Spinal cord (tissue), 10 donors: Measurements from ENCODE around the gene GRM7. TPM values are rescaled to one million over a fixed set of nuclear protein-coding genes. Genes with fewer than 3 reads are reported as not detected.

Experiments
- DNase-seq, 6 donors: peaks; one replicate each; pipeline versions ENCODE4 v3.0.0 to v3.0.0-alpha.2; 2013 to 2015; ENCODE audit warnings: low spot score in 6 of 6, low read depth in 4 of 6
- H3K27ac ChIP-seq: one replicate; pipeline ENCODE4 v1.5.1; 2013; ENCODE audit warnings: low read depth, low read length, control low read depth
- H3K27me3 ChIP-seq: one replicate; pipeline ENCODE4 v1.6.1; 2013; ENCODE audit warnings: low read length; ENCODE audit not compliant: control insufficient read depth, insufficient read depth
- H3K36me3 ChIP-seq: one replicate; pipeline ENCODE4 v1.6.1; 2013; ENCODE audit warnings: low read length; ENCODE audit not compliant: control insufficient read depth, insufficient read depth
- H3K4me1 ChIP-seq: one replicate; pipeline ENCODE4 v1.6.1; 2013; ENCODE audit warnings: low read length; ENCODE audit not compliant: control insufficient read depth, insufficient read depth
- H3K4me3 ChIP-seq: one replicate; pipeline ENCODE4 v1.5.1; 2013; ENCODE audit warnings: low read depth, low read length, control low read depth
- H3K9me3 ChIP-seq: one replicate; pipeline ENCODE4 v1.6.1; 2013; ENCODE audit warnings: low read length; ENCODE audit not compliant: control insufficient read depth, insufficient read depth
- WGBS: methylation state at CpG from one replicate; pipeline ENCODE4 v1.1.5; 2013; ENCODE audit warnings: missing lambda C conversion rate; ENCODE audit not compliant: insufficient coverage; 5-methylcytosine and 5-hydroxymethylcytosine counted together
- polyA plus RNA-seq, 2 donors: library from polyadenylated mRNA; unstranded; fragments of 120-200 nt; gene quantifications; one replicate each; pipeline ENCODE4 v1.2.1, GENCODE V29; 2013; ENCODE audit not compliant: insufficient read length in 2 of 2
- total RNA-seq, 2 donors: library from RNA; depleted of rRNA in 1 of 2; stranded (reverse); fragments of 120-200 nt in 1 of 2; fragments of >200 nt in 1 of 2; gene quantifications; one replicate each; pipeline versions ENCODE4 v1.2.3 to v1.2.4, GENCODE V29; 2013 to 2014
- donor health status: healthy.

Gene GRM7
- total and polyA plus RNA-seq, 4 donors = 9.6 to 37.0 (median 30.3) TPM

DNA sequence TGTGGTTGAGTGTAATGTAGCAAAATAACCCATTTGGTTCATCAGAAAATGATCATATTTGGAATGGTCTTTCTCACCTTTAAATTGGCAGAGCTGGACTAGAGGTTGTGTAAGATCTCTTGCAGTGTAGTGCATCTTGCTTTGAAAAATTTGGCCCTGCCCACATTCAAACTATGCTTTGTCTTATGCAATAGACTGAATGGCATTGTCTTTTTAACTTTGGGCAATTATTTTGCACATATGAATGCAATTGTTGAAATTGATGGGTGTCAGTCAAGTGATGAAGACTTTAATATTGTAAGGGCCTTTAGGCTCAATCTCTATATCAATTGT is 381.4 kb downstream of the GRM7 start:
- no peaks in the 10 kb centered on the region for H3K27me3 ChIP-seq
- no peaks in the 10 kb centered on the region for H3K9me3 ChIP-seq
- no peak overlapping the region for H3K27ac ChIP-seq
- no peak for DNase-seq
- no peaks in the 10 kb centered on the region for H3K4me1 ChIP-seq
- H3K4me3 ChIP-seq = no peak overlapping the region
- no peaks in the 10 kb centered on the region for H3K36me3 ChIP-seq

- no peak for DNase-seq
- Histone ChIP-seq H3K27me3 (no peaks in the 10 kb centered on the region), H3K27ac (no peak overlapping the region), H3K9me3 (no peaks in the 10 kb centered on the region), H3K4me1 (no peaks in the 10 kb centered on the region), H3K36me3 (no peaks in the 10 kb centered on the region), H3K4me3 (no peak overlapping the region)
- 100% methylated on average over 1 of the region's 5 CpGs for WGBS
These were observed 388.7 kb downstream of the GRM7 start for GRCh38 chr3:7249493-7250076.

DNA sequence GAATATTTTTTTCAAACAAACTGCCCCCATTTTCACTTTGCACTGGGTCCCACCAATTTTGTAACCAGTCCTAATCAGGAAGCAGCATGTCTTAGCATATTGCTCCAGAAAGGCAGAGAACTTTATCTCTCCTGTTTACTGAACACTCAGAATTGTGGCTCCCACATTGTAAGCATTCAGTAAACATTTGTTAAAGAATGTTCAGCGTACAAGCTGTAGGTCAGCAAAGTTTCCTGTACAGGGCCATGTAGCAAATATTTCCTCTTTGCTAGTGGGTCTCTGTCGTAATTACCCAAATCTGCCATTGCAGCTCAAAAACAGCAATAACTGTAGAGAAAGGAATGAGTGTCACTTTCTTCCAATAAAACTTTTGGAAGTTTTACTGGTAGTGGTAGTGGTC is 393.3 kb downstream of the GRM7 start:
- H3K27ac ChIP-seq = no peak overlapping the region
- DNase-seq = no peak
- no peaks in the 10 kb centered on the region for H3K9me3 ChIP-seq
- no peak overlapping the region for H3K4me3 ChIP-seq
- H3K27me3 ChIP-seq = no peaks in the 10 kb centered on the region
- 100% methylated on average over 2 of the region's 2 CpGs for WGBS
- no peaks in the 10 kb centered on the region for H3K4me1 ChIP-seq
- H3K36me3 ChIP-seq = no peaks in the 10 kb centered on the region

GRCh38 chr3:7260975-7261374 is 400.1 kb downstream of the GRM7 start:
- no peaks in the 10 kb centered on the region for H3K36me3 ChIP-seq
- no peak overlapping the region for H3K27ac ChIP-seq
- DNase-seq = no peak
- H3K4me1 ChIP-seq = no peaks in the 10 kb centered on the region
- no peaks in the 10 kb centered on the region for H3K27me3 ChIP-seq
- WGBS = 88% methylated on average over 1 of the region's 1 CpG
- H3K9me3 ChIP-seq = no peaks in the 10 kb centered on the region
- no peak overlapping the region for H3K4me3 ChIP-seq

DNA sequence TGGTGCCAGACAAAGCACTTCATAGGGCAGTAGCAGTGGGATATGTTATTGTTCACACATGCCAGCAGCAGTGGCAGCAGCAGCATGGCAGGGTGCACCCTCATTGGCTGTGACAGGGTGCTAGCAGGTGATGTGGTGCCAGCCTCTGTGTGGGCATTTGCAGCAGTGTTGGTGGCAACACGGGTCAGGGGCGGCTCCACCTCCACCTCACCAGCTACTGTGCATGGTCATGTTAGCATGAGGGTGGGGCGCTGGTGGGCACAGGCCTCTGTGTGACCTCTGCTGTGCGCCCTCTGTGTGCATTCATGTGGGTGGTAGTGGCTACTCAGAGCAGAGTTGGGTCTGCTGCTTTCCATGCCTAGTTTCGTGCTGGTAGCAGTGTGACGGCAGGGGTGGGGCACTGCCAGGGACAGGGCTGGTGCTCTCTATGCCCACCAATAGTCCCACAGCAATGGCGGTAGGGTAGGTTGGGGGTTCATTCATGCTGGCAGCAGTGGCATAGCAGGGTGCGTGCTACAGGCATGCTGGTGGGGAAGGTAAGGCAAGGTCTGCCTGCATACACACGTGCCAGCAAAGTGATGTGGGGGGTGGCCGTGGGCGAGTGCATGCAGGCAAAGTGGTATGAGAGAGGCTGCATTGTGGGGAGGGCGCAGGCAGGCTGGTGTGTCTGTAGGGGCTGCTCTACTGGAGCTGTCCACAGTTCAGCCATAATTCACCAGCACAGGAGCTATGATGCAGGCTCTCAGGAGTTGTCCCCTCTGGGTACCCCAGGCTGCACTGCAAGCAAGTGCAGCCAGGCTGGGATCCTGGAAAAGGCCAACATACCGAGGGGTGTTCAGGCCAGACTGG is 402.7 kb downstream of the GRM7 start:
- H3K4me1 ChIP-seq = no peaks in the 10 kb centered on the region
- 95% methylated on average over 11 of the region's 13 CpGs for WGBS
- H3K36me3 ChIP-seq = no peaks in the 10 kb centered on the region
- H3K9me3 ChIP-seq = no peaks in the 10 kb centered on the region
- H3K27me3 ChIP-seq = no peaks in the 10 kb centered on the region
- H3K27ac ChIP-seq = no peak overlapping the region
- no peak overlapping the region for H3K4me3 ChIP-seq
- no peak for DNase-seq

DNA sequence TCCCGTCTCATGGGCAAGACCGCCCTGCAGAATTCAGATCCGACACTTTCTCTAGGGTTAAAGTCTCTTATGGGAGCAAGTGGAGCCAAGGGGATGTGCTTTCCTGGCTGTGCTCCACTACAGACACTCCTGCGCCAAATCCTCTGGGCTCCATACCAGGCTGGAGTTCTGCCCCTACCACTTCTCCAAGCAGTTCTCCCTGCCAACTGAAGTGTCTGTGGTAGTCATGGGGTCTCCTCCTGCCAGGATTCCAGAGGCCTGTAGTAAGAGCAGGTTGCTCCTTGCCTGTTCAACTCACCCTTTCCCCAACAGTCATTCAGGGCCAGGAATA is 403.2 kb downstream of the GRM7 start:
- peak in 2 of 6 donors; percentile 7 to 81 for DNase-seq
- H3K4me1 ChIP-seq = no peaks in the 10 kb centered on the region
- H3K36me3 ChIP-seq = no peaks in the 10 kb centered on the region
- no peaks in the 10 kb centered on the region for H3K9me3 ChIP-seq
- WGBS = 85% methylated on average over 4 of the region's 4 CpGs
- no peaks in the 10 kb centered on the region for H3K27me3 ChIP-seq
- no peak overlapping the region for H3K27ac ChIP-seq
- no peak overlapping the region for H3K4me3 ChIP-seq

DNA sequence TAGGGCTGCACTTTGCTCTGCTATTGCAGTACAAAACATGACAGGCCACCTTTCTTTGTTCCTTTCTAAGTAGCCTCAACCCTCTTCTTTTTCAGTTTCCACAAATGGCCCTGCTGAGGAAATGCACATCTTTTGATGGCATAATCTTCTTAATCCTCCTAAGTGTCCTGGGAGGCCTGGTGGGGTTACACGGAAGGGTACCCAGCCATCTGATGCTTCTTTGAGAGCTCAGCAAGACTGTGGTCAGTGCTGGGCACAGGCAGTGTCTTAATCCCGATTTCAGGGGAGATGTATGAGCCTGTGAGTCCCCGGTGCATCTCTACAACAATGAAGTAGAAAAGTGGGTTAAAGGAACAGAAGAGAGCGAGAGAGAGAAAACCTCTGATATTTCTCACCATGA is 404.8 kb downstream of the GRM7 start:
- no peaks in the 10 kb centered on the region for H3K9me3 ChIP-seq
- no peak overlapping the region for H3K4me3 ChIP-seq
- no peaks in the 10 kb centered on the region for H3K27me3 ChIP-seq
- 80% methylated on average over 1 of the region's 4 CpGs for WGBS
- H3K27ac ChIP-seq = no peak overlapping the region
- no peaks in the 10 kb centered on the region for H3K4me1 ChIP-seq
- no peaks in the 10 kb centered on the region for H3K36me3 ChIP-seq
- no peak for DNase-seq

GRCh38 chr3:7266551-7266950 is 405.6 kb downstream of the GRM7 start:
- no CpG with 5 or more reads among the region's 1 CpG for WGBS
- no peaks in the 10 kb centered on the region for H3K36me3 ChIP-seq
- no peak for DNase-seq

DNA sequence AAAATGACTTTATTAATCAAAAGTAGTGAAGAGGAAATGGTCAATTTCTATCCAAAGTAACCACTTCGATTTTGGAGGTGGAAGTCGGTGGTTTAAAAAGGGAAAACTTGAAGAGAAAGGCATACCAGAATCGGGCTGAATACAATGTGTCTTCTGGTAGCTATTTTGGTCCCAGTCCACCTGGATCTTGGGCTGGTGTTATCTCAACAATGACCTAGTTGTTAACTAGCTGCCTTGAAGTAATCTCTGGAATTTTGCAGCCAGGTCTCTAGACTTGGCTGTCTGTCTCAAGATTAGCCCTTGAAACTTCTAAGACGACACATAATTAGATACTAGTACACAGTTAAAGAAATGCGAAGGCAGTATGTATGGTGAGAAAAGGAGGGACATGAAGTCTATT is 409.8 kb downstream of the GRM7 start:
- H3K4me3 ChIP-seq = no peak overlapping the region
- 96% methylated on average over 2 of the region's 5 CpGs for WGBS
- DNase-seq = no peak
- H3K4me1 ChIP-seq = no peaks in the 10 kb centered on the region
- H3K27me3 ChIP-seq = no peaks in the 10 kb centered on the region
- no peaks in the 10 kb centered on the region for H3K9me3 ChIP-seq
- H3K36me3 ChIP-seq = no peaks in the 10 kb centered on the region
- H3K27ac ChIP-seq = no peak overlapping the region

More at GRCh38 chr3:7266551-7266950, 405.6 kb downstream of the GRM7 start:
- H3K9me3 ChIP-seq = no peaks in the 10 kb centered on the region
- H3K4me1 ChIP-seq = no peaks in the 10 kb centered on the region
- H3K4me3 ChIP-seq = no peak overlapping the region
- H3K27me3 ChIP-seq = no peaks in the 10 kb centered on the region
- no peak overlapping the region for H3K27ac ChIP-seq

DNA sequence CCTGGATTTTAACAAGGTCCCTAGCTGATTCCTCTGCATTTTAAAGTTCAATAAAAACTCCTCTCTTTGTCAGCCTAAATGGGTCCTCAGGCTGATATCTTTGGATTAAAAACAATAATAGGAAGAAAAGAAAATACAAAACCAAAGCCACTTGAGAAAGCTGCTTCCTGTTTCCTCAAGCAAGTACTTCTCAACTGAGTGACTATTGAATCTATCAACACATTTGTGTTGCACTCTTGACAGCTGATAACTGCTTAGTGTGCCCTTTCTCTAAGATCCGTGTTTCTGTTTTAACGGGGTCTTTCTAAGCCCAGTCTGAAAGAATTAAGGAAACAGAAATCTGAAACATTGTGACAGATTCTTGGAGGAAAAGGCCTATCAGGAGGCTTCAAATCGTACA is 410.7 kb downstream of the GRM7 start:
- DNase-seq = no peak
- H3K4me3 ChIP-seq = no peak overlapping the region
- no peaks in the 10 kb centered on the region for H3K27me3 ChIP-seq
- H3K9me3 ChIP-seq = no peaks in the 10 kb centered on the region
- H3K4me1 ChIP-seq = no peaks in the 10 kb centered on the region
- no peaks in the 10 kb centered on the region for H3K36me3 ChIP-seq
- no peak overlapping the region for H3K27ac ChIP-seq
- no CpG with 5 or more reads among the region's 3 CpGs for WGBS
